ENCODE measurements around the gene VEGFD. TPM values are rescaled to one million over a fixed set of nuclear protein-coding genes. Genes with fewer than 3 reads are reported as not detected.

The VEGFD gene
- polyA plus RNA-seq, 3 donors, result not detected

DNA sequence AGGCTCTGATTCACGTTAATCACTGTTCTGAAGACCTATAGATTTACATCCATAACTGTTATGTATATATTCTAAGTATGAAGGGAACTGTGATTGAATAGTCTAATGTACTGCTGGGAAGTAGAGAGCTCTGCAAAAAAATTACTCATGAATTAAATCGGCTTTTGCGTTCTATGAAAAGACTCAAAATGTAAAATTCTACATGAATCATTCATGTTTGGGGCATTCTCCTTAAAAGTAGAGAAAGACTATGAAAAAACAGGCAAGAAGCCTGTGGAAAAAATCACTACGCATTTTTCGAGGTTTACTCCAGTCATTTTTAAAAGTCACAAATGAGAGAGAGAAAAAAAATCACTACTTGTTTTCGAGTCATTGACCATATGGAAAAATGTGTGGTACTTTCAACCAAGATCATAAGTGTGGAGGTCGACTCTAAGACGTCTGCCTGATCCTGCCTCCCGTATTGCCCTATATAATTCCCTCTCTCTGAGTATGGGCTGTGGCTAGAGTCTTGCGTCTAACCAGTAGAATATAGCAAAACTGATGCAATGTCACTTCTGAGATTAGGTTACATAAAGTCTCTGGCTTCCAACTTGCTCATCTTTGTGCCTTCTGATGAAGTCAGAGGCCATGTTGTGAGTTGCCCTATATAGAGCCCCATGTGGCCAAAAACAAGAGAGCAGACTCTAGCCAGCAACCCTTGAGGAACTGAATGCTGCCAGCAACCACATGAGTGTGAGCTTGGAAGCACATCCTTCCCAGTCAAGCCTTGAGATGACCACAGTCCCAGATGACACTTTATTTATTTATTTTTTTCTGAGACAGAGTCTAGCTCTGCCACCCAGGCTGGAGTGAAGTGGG lies 32.1 kb upstream of the VEGFD start:
- TF ChIP-seq, protein P1, sequence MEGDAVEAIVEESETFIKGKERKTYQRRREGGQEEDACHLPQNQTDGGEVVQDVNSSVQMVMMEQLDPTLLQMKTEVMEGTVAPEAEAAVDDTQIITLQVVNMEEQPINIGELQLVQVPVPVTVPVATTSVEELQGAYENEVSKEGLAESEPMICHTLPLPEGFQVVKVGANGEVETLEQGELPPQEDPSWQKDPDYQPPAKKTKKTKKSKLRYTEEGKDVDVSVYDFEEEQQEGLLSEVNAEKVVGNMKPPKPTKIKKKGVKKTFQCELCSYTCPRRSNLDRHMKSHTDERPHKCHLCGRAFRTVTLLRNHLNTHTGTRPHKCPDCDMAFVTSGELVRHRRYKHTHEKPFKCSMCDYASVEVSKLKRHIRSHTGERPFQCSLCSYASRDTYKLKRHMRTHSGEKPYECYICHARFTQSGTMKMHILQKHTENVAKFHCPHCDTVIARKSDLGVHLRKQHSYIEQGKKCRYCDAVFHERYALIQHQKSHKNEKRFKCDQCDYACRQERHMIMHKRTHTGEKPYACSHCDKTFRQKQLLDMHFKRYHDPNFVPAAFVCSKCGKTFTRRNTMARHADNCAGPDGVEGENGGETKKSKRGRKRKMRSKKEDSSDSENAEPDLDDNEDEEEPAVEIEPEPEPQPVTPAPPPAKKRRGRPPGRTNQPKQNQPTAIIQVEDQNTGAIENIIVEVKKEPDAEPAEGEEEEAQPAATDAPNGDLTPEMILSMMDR (IDR thresholded peaks at IDR 0.05), result no peak
- no peak for DNase-seq
- intact Hi-C loops (cut with micrococcal nuclease), result no loop called here
- Histone ChIP-seq H3K27me3 (ENCODE audit: control insufficient read depth in 2 of 2, insufficient read depth in 2 of 2, low read length in 2 of 2) (peaks cover 0 to 22% of the 10 kb centered on the region in 2 donors), H3K9ac (ENCODE audit: insufficient read depth, low read length, poor library complexity, severe bottlenecking) (no peak overlapping the region), H3K4me2 (replicated peaks; ENCODE audit: extremely low read depth, low read length, poor library complexity, severe bottlenecking) (no peak overlapping the region), H4K20me1 (ENCODE audit: insufficient read depth, low read length) (no peaks in the 10 kb centered on the region), H3K4me1 (ENCODE audit: control insufficient read depth in 1 of 2, insufficient read depth in 2 of 2, low read length in 2 of 2) (no peaks in the 10 kb centered on the region), H3K27ac (ENCODE audit: low read depth in 1 of 2, low read length in 2 of 2) (no peak overlapping the region), H3K9me3 (replicated peaks in 1 of 2; ENCODE audit: control insufficient read depth in 1 of 2, insufficient read depth in 1 of 2, low read length in 2 of 2) (peaks cover 0 to 6% of the 10 kb centered on the region in 2 donors), H3K4me3 (replicated peaks in 1 of 3; ENCODE audit: low read depth in 2 of 3, low read length in 3 of 3) (no peak overlapping the region), H3K36me3 (replicated peaks in 1 of 2; ENCODE audit: control insufficient read depth in 1 of 2, insufficient read depth in 2 of 2, low read length in 2 of 2) (no peaks in the 10 kb centered on the region), H2AFZ (ENCODE audit: insufficient read depth, low read depth, low read length, poor library complexity, severe bottlenecking) (no peak overlapping the region), H3K79me2 (ENCODE audit: insufficient read depth, low read length) (no peaks in the 10 kb centered on the region)
- Mint-ChIP-seq H3K27me3 (ENCODE audit: low read depth in 3 of 3) (peaks cover 0 to 25% (median 0%) of the 10 kb centered on the region in 3 donors), H3K36me3 (no peaks in the 10 kb centered on the region), H3K27ac (no peak overlapping the region), H3K4me1 (peaks cover 6% of the 10 kb centered on the region), H3K4me3 (no peak overlapping the region), H3K9me3 (peaks cover 2 to 10% (median 5%) of the 10 kb centered on the region in 7 donors)
- no CpG with 5 or more reads among the region's 10 CpGs for WGBS (ENCODE audit: insufficient coverage)

DNA sequence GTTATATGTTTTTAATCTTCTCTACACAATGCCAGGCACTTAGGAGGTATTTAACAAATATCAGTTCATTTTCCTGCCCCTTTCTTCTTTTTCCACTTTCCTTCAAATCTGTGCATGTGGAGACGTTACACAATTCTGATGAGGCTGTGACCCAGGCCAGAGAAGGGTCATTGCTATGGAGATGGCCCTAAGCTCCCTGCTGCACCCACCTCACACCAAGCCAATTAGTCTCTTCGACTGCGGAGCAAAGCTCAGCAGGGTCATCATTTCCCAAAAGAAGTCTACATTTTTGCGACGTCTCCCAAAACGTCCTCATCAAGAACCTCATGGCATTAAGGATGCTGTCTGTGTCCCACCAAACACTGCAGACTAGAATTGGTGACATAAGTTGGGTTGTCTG lies 28.9 kb upstream of the VEGFD start:
- no peak overlapping the region for H3K27ac ChIP-seq (ENCODE audit: low read depth in 1 of 2, low read length in 2 of 2)
- WGBS (ENCODE audit: insufficient coverage), result 83% methylated on average over 1 of the region's 6 CpGs
- no peak overlapping the region for H3K4me3 ChIP-seq (replicated peaks in 1 of 3; ENCODE audit: low read depth in 2 of 3, low read length in 3 of 3)
- H3K4me1 ChIP-seq (ENCODE audit: control insufficient read depth in 1 of 2, insufficient read depth in 2 of 2, low read length in 2 of 2), result no peaks in the 10 kb centered on the region
- H3K27ac Mint-ChIP-seq, result no peak overlapping the region
- no peak overlapping the region for H3K4me2 ChIP-seq (replicated peaks; ENCODE audit: extremely low read depth, low read length, poor library complexity, severe bottlenecking)
- H3K9me3 Mint-ChIP-seq, result peaks cover 2 to 13% (median 5%) of the 10 kb centered on the region in 7 donors
- peaks cover 0 to 19% of the 10 kb centered on the region in 2 donors for H3K27me3 ChIP-seq (ENCODE audit: control insufficient read depth in 2 of 2, insufficient read depth in 2 of 2, low read length in 2 of 2)
- H3K36me3 ChIP-seq (replicated peaks in 1 of 2; ENCODE audit: control insufficient read depth in 1 of 2, insufficient read depth in 2 of 2, low read length in 2 of 2), result no peaks in the 10 kb centered on the region
- H3K9me3 ChIP-seq (replicated peaks in 1 of 2; ENCODE audit: control insufficient read depth in 1 of 2, insufficient read depth in 1 of 2, low read length in 2 of 2), result peaks cover 0 to 6% of the 10 kb centered on the region in 2 donors
- no peaks in the 10 kb centered on the region for H3K79me2 ChIP-seq (ENCODE audit: insufficient read depth, low read length)
- H3K27me3 Mint-ChIP-seq (ENCODE audit: low read depth in 3 of 3), result peaks cover 0 to 25% (median 2%) of the 10 kb centered on the region in 3 donors
- intact Hi-C loops (cut with micrococcal nuclease), result no loop called here
- H3K4me1 Mint-ChIP-seq, result peaks cover 6% of the 10 kb centered on the region
- no peak overlapping the region for H3K9ac ChIP-seq (ENCODE audit: insufficient read depth, low read length, poor library complexity, severe bottlenecking)
- no peaks in the 10 kb centered on the region for H3K36me3 Mint-ChIP-seq
- no peaks in the 10 kb centered on the region for H4K20me1 ChIP-seq (ENCODE audit: insufficient read depth, low read length)
- no peak overlapping the region for H3K4me3 Mint-ChIP-seq
- no peak for DNase-seq
- TF ChIP-seq, protein P1 (IDR thresholded peaks at IDR 0.05), result no peak
- H2AFZ ChIP-seq (ENCODE audit: insufficient read depth, low read depth, low read length, poor library complexity, severe bottlenecking), result no peak overlapping the region
